ENCODE data around the gene CYP2A6. TPM values are rescaled to one million over a fixed set of nuclear protein-coding genes. Genes with fewer than 3 reads are reported as not detected.
"Not testable (repeated sequence)": the region's sequence is repeated elsewhere in the genome, so short reads cannot be mapped to it uniquely, and the experiment has no call there.

Gene CYP2A6
- total RNA-seq: 2.0 TPM

GRCh38 chr19:40850277-40850676 lies at the start of gene CYP2A6:
Gene CYP2A6, minus strand, starts transcription at chr19:40850447. Its CDS starts 21 bp downstream, at chr19:40850426.
- H3K9me3 ChIP-seq; intact Hi-C loops (cut with DNase I); H3K4me3 ChIP-seq; DNase-seq (ENCODE audit: extremely low spot score in 2 of 2); H3K27me3 ChIP-seq; H3K27ac ChIP-seq; H3K36me3 ChIP-seq: not testable (repeated sequence)
- H3K4me1 ChIP-seq: peaks cover 13% of the 10 kb centered on the region

DNA sequence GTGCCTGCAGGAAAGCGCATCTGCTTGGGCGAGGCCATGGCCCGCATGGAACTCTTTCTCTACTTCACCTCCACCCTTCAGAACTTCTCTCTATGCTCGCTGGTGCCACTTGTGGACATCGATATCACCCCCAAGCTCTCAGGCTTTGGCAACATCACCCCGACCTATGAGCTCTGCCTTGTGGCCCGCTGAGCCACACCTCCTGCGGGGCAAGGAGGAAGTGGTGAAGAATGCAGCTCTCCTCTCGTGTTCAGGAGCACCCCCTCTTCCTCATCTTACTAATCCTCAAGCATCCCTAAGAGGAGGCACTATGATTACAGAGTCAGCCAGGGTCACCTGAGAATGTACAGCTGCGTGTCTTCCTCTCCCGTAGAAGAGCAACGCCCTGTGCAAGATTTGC lies 49.7 kb upstream of the CYP2A6 start:
- H3K27ac ChIP-seq; H3K9me3 ChIP-seq; H3K36me3 ChIP-seq; DNase-seq (ENCODE audit: extremely low spot score in 2 of 2); intact Hi-C loops (cut with DNase I); H3K4me3 ChIP-seq; H3K27me3 ChIP-seq; H3K4me1 ChIP-seq: not testable (repeated sequence)

DNA sequence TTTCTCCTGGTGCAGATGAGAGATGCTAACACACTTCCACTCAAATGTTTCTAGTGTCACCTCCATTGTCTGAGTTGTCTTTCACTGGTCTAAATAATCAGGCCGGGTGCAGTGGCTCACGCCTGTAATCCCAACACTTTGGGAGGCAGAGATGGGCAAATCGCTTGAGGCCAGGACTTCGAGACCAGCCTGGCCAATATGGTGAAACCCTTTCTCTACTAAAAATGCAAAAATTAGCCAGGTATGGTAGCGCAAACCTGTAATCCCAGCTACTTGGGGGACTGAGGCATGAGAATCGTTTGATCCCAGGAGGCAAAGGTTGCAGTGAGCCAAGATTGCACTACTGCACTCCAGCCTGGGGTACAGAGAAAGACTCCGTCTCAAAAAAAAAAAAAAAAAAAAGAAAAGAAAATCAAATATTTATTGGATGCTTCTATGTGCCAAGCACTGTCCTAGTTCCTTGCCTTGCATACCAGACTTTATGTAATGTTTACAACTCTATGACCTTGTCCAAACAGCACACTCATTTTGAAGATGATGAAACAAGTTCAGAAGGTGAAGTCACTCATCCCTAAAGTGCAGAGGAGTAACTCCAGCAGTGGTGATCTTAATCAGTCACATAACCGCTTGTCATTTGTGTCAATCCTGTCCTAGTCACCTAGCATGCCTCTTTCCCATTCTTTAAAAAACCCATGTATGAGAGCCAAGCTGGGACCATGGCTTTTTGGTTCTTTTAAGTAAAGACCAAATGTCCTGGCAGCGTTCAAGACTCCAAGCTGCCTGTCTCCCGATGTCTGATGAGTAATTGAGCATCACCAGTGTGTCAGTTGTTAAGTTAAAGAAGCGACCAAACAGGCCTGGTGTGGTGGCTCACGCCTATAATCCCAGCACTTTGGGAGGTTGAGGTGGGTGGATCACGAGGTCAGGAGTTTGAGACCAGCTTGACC lies 46.9 kb upstream of the CYP2A6 start:
- H3K36me3 ChIP-seq; DNase-seq (ENCODE audit: extremely low spot score in 2 of 2); H3K4me3 ChIP-seq; H3K27me3 ChIP-seq; intact Hi-C loops (cut with DNase I); H3K9me3 ChIP-seq; H3K27ac ChIP-seq; H3K4me1 ChIP-seq: not testable (repeated sequence)

- intact Hi-C loops (cut with DNase I): no loop called here
- H3K4me1 ChIP-seq: peaks cover 7% of the 10 kb centered on the region
- H3K27me3 ChIP-seq: no peaks in the 10 kb centered on the region
- H3K27ac ChIP-seq: no peak overlapping the region
- no peak overlapping the region for H3K4me3 ChIP-seq
- DNase-seq (ENCODE audit: extremely low spot score in 2 of 2): no peak
- no peaks in the 10 kb centered on the region for H3K9me3 ChIP-seq
- H3K36me3 ChIP-seq: no peaks in the 10 kb centered on the region
- no peak for TF ChIP-seq POLR2A (IDR thresholded peaks at IDR 0.05)
- TF ChIP-seq POLR2AphosphoS5 (IDR thresholded peaks at IDR 0.05; ENCODE audit: insufficient read depth in 1 of 2, low read depth in 1 of 2): no peak
- TF ChIP-seq, protein P1, sequence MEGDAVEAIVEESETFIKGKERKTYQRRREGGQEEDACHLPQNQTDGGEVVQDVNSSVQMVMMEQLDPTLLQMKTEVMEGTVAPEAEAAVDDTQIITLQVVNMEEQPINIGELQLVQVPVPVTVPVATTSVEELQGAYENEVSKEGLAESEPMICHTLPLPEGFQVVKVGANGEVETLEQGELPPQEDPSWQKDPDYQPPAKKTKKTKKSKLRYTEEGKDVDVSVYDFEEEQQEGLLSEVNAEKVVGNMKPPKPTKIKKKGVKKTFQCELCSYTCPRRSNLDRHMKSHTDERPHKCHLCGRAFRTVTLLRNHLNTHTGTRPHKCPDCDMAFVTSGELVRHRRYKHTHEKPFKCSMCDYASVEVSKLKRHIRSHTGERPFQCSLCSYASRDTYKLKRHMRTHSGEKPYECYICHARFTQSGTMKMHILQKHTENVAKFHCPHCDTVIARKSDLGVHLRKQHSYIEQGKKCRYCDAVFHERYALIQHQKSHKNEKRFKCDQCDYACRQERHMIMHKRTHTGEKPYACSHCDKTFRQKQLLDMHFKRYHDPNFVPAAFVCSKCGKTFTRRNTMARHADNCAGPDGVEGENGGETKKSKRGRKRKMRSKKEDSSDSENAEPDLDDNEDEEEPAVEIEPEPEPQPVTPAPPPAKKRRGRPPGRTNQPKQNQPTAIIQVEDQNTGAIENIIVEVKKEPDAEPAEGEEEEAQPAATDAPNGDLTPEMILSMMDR (IDR thresholded peaks at IDR 0.05): no peak
These were observed 46.2 kb upstream of the CYP2A6 start for GRCh38 chr19:40896418-40896796.

DNA sequence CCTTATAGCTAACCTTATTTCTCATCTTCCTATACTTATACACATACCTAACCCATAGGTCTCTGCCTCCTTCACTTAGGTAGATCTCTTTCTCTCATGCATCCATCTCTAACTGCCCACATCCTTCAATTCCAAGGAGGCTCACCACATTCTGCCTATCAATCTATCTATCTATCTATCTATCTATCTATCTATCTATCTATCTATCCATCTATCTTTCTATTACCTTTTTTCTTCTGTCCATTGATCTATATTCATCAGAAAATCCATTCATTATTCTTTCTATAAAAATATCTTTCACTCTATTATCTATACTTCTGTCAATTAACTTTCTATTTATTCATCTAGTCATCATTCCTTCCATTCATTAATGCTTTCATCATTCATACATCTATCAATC lies 42.9 kb upstream of the CYP2A6 start:
- intact Hi-C loops (cut with DNase I): no loop called here
- Histone ChIP-seq H3K27me3 (no peaks in the 10 kb centered on the region), H3K36me3 (no peaks in the 10 kb centered on the region), H3K9me3 (no peaks in the 10 kb centered on the region), H3K4me3 (no peak overlapping the region), H3K4me1 (peaks cover 9% of the 10 kb centered on the region), H3K27ac (no peak overlapping the region)
- no peak for DNase-seq (ENCODE audit: extremely low spot score in 2 of 2)
- TF ChIP-seq, protein P1 (IDR thresholded peaks at IDR 0.05): no peak
- TF ChIP-seq POLR2A (IDR thresholded peaks at IDR 0.05) (no peak), POLR2AphosphoS5 (IDR thresholded peaks at IDR 0.05; ENCODE audit: insufficient read depth in 1 of 2, low read depth in 1 of 2) (no peak)

DNA sequence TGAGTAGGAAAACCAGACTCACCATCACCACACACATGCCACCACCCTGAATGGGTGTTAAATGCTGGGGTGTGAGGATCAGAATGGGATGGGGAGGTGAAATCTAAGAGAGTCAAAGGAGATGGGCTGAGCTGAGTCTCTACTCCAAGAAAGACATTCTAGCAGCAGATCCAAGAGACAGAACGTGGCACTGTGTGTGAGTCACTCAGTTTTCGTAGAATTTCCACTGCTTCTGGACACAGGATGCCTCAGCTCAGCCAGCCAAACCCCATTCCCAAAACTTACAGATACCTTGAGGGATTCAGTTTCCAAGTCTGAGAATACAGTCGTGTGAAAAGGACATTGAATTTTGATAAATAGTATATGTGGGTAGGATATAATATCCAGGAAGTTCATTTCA lies 39.1 kb upstream of the CYP2A6 start:
- no peak for DNase-seq (ENCODE audit: extremely low spot score in 2 of 2)
- Histone ChIP-seq H3K36me3 (no peaks in the 10 kb centered on the region), H3K4me1 (peaks cover 8% of the 10 kb centered on the region), H3K27ac (no peak overlapping the region), H3K27me3 (no peaks in the 10 kb centered on the region), H3K4me3 (no peak overlapping the region), H3K9me3 (no peaks in the 10 kb centered on the region)
- intact Hi-C loops (cut with DNase I): no loop called here
- TF ChIP-seq POLR2A (IDR thresholded peaks at IDR 0.05): no peak
- TF ChIP-seq, protein P1 (IDR thresholded peaks at IDR 0.05): no peak
- no peak for TF ChIP-seq POLR2AphosphoS5 (IDR thresholded peaks at IDR 0.05; ENCODE audit: insufficient read depth in 1 of 2, low read depth in 1 of 2)
